Adrenal gland (tissue), 5 donors: ENCODE data around the gene AREL1.

Experiments used
- CTCF ChIP-seq, 6 experiments: fragments of 450-650 bp in 4 of 6; fragments of 200-600 bp in 2 of 6; sonication (generic) in 1 of 6; IDR thresholded peaks; 1 replicate in 5 of 6; 2 replicates in 1 of 6; pipeline versions ENCODE4 v1.5.1 to v1.8.0; 2016 to 2021; ENCODE audit warnings: antibody characterized with exemption in 6 of 6, mild to moderate bottlenecking in 2 of 6, moderate library complexity in 1 of 6
- POLR2A ChIP-seq, 2 donors: fragments of 450-650 bp; IDR thresholded peaks; one replicate each; pipeline ENCODE4 v1.6.1; 2017; ENCODE audit warnings: antibody characterized with exemption in 2 of 2, mild to moderate bottlenecking in 2 of 2, moderate library complexity in 1 of 2
- donor health status: DM: no; HTN: no; CAD: no.

- TF ChIP-seq POLR2A (IDR thresholded peaks at IDR 0.05) (no peak), CTCF (IDR thresholded peaks at IDR 0.05) (no peak)
Observed at GRCh38 chr14:74658535-74659131, 54.2 kb downstream of the AREL1 start.
